GM19397 (cell line): ENCODE data around the gene NFXL1.

Experiments used
- ATAC-seq: cut with Tn5 transposase; IDR thresholded peaks from one replicate; pipeline ENCODE4 v1.9.1; 2021; ENCODE audit warnings: mild to moderate bottlenecking, moderate library complexity; ENCODE audit not compliant: unreplicated experiment

NFXL1 gene

DNA sequence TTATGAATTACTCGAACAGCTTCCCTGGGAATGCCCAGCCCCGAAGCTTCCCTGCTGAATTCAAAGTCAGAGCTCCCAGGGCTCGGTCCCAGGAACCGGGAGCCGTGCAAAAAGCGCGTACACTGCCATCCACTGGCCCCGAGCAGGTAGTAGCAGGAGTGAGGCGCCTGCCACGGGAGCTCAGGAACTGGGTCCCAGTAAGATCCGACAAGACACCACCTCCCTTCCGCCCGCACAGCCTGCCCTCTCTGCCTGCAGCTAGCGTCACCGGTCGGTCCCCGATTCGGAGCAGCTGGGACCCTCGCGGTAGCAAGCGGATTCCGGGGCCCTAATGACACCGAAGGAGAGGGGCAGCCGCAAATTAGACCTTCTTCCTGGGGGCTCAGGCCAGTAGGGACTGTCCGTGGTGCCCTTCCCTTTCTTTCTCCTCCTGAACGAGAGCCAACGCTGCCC is 77.7 kb downstream of the NFXL1 start:
- peak; percentile 69 for ATAC-seq

DNA sequence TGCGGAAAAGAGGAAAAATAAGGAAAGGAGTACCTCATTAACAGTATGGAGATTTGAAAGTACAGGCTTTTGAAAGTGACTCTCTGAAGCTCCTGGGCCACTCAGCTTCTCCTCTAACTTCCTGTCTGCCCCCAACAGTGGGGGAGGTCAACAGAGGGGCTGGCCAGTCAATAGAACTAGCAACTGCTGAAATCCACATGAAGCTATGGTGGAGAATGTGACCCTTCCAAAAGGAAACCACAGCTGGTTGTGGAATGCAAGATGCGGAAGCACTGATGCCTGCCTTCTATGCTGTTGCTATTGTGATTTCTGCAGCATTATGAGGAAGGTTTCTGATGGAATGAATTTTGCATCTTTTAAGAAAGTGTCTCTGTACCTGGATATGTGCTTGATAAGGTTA is 78.9 kb downstream of the NFXL1 start:
- ATAC-seq = no peak

DNA sequence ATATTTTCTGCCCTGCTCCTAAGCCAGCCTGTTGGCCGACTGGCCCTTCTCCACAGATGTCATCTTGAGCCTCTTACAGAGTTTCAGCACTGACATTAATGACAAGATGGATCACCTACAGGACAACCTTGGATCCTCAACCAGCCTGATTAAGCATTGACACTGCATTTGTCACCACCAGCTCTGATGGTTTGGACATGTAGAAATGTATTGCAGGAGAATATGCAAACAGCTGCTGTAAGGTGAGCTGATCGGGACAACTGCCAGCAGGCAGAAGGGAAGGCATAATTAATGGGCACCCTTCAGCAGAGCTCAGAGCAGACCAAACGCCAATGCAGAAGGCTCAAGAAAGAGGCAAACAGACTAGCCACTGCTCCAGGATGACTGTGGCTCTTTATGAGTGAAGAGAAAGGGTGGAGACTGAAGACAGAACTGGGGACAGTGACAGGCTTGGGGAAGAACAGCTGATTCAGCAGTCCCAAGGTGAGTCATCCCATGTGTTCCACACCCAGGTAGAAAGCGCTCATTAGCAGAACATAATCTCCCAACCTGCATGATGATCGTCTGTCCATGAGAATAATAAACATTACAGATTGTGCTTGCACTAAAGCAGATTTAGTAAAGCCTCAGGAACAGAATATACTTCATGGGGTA is 83.2 kb downstream of the NFXL1 start:
- no peak for ATAC-seq

DNA sequence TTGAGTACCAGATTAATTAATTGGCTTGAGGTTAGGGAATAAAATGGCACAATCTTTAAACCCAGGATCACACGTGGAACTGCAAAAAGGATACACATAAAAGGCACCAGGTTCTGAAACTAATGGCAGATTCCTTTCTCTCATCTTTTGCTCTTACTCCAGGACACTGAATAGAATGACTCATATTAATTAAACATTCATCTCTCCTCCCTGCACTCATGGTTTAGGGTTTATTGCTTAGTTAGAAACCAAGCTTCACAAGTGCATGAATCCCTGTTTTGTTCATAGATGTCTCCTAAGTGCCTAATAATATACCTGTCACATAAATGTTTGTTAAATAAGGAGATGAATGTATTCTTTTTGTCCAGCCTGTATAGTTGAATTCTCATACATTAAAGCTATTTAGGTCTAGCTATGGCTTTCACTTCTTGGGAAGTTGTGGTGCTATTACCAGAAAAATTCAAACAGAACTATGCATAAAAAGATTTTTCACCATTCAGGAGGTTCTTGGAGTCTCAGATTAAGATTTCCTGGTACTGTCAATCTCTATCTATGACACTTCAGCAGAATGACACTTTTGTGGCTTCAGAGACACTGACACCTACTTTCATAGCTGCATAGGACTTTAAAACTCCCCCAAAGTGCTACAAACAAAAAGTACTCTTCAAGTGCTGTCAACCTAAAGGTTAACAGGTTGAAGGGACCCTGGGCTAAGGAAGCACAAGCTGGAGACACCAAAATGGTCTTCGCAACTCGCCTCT is 83.9 kb downstream of the NFXL1 start:
- ATAC-seq = no peak

DNA sequence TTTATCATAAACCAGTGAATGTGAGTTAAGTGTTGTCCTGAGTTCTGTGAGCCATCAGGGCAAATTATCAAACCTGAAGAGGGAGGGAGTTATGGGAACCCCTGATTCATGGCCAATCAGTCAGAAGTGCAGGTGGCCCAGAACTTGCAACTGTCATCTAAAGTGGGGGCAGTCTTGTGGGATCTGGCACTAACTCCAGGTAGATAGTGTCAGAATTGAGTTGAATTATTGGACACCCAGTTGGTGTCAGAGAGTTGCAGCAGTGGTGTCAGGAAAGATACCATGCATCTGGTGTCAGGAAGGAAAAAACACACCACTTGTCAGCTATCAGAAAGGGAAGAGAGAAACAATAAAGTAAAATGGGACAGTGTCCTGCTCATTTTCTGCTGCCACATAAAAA is 84.9 kb downstream of the NFXL1 start:
- no peak for ATAC-seq

DNA sequence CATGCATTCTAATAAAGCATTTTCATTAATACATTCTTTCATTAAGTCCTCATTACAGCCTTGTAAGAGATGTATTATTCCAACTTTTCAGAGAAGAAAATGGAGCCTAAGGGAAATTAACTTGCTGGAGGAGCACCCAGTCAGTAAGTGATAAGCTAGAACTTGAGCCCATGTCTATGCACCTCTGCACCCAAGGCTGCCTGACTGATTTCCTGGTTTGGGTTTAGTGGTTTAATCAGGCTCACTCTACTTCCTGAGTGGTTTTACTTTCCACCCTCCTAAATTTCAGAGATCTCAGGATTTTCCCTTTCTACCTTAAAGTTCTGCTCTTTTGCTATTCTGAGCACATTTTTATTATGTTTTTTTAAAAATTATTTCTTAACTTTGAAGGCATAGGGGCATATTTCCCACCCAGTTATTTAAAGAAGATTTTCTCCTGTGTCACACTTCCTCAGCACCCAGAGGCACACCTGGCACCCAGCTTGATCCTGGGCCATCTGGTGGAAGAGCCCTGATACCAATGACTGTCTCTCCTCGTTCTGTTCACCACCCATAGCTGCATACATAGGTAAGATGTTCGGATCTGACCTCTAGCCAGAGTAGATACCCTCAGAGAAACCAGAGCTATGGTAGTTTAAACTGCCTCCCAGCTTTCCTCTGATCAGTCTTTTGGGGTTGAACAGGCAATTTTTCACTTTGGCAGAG is 86.9 kb downstream of the NFXL1 start:
- ATAC-seq = no peak

DNA sequence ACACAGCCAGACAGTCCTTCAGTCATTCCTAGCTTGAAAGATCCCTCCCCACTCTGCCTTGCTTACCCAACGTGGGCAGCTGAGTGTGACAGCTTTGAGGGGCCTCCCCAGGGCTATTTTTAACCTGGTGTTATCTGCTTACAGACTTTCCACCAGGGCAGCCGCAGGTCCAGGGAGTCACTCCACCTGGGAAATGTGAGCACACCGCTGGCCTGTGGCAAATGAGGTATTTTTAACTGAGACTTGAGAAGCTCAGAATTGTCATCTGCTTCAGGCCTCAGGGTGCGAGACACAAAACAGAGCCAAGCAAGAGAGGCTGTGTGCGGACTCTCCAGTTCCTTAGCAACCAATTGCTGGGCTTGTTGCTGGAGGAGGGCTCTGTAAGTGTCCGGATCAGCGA is 89.5 kb downstream of the NFXL1 start:
- no peak for ATAC-seq

DNA sequence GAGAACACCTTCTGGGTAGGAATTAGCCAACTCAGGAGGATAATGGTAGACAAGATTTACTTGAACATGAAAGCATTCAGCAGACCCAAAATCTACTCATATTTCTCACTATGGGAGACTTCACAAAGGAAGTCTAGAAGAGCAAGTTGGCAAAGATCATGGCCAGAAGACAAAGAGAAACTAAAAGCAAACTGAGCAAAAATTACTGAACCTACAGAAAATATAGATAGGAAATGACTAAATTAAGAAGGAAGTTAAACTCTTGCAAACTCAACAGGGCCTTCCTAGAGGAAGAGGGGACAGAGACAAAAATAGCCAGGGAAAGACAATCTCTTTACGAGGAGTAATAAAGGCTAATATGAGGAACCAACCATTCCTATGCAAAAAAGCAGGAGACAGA is 95.2 kb downstream of the NFXL1 start:
- no peak for ATAC-seq

DNA sequence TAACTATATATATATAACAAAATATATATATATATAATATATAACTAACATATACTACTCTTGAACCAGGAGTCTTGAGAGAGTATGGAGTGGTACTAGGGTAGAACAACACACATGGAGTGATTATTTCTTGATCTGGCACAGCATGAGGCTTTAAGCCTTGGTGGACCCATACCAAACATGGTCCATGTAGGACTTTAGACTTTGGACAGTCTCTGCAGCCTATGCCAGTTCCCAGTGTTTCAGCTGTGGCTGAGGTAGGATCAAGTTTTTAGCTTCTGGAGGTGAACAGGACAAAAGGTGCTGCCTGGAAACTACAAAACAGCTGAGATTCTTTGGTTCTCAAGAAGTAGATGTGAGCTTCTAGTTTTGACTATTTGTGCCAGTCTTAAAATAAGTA is 97.1 kb downstream of the NFXL1 start:
- ATAC-seq = no peak

DNA sequence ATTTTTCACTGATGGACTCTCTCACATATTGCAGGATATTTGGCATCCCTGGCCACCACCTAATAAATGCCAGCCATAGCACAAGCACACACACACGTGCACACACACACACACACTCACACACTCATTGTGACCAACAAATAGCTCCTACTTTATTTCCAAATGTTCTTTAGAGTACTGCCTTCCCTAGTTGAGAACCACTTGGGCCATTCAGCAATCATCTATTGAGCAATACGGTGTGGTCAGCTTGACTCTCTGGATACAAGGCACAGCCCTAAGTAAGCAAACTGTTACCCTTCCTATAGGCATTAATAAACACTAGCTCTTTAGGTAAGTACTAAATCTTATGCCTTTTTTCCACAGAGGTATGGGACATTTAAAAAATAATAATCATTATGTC is 97.6 kb downstream of the NFXL1 start:
- no peak for ATAC-seq

DNA sequence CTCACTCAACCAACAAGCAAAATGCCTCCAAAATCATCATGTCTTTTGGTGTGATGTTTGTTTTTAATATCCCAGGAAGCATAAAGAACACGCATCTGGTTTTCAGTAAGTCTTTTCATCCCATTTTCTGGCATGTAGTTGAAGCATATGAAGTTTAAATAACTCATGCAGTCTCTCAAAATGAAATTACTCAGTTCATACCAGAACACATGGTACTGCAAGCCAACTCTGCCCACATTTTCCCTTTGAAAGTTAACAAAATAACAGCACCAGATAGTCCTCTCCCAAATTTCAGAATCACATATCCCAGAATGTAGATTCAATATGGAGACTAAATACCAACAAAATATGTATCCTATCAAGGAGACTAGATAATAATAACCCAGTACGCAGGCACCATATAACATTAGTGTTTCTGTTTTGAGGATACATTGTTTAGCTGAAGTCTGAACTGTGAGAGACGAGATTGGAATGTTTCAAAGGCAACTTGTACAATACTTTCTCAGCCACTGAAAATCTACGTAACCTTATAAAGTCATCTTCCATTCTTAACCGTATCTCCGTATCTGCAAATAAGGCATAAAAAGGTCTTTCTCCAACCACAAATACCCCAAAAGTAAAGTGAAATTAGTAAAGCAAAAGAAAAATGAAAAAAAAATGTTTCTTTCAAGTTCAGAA is 99.6 kb downstream of the NFXL1 start:
- ATAC-seq = no peak

DNA sequence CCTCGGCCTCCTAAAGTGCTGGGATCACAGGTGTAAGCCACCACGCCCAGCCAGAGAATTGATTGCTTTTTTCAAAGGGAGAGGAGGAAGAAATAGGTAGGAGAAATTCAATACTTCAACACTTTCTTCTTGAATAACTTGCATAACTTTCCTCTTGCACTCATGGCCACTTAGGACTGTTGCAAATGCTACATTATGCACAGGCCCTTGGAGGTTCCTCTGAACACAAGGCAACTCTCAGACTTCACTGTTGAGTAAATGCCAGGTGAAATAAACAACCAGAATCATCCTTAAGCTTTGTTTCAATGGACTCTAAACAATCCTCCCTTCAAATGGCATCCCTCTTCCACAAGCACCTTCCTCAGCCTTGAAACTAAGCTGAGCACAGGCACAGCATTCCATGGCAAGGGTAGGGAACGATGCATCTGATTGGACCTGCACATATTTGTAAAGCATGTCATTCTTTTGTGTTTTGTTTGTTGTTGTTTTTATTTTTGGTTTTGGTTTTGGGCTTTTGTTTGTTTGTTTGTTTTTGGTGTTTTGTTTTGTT is 104.7 kb downstream of the NFXL1 start:
- ATAC-seq = no peak

DNA sequence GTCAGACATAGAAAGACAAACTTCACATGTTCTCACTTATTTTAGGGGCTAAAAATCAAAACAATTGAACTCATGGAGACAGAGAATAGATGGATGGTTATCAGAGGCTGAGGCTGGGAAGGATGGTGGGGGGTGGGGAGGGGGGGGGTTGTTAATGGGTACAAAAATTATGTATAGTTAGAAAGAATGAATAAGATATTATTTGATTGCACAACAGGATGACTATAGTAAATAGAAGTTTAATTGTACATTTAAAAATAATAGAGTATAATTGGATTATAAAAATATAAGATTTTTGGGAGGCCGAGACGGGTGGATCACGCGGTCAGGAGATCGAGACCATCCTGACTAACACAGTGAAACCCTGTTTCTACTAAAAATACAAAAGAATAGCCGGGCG is 109.8 kb downstream of the NFXL1 start:
- no peak for ATAC-seq

DNA sequence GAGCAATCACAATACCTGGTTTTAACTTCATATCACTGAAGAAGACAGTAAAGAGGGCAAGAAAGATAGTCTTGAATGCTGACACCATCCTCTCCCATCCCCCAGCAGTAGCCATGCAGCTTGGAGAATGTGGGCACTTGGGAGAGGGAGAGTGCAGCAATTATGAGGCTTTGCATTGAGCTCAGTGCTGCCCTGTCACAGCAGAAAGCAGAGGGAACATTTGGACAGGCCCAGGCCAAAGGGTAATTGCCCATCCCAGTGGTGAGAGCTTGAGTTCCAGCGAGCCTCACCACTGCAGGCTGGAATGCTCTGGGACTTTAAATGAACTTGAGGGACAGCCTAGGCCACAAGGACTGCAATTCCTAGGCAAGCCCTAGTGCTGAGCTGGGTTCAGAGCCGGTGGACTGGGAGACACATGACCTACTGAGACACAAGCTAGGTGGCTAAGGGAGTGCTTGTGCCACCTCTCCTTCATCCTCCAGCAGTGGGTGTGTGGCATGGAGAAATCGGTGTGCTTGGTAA is 112.8 kb downstream of the NFXL1 start:
- ATAC-seq = no peak

DNA sequence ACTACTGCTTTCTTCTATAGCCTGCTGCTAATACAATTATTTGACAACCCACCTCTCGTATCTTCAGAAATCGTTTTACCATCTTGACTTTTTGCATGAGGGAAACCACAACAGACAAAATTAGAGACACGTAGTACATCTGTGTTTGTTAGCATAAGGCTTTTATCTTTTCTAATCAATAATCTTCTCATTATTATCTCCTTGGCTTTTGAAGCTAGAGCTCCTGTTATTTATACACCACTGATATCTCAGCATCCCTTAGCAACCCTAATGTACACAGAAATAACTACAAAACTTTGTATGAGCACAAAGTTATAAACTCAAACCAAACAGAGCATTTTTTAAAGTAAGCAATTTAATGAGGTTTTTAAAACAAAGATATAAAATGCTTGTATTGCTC is 116.2 kb downstream of the NFXL1 start:
- ATAC-seq = no peak
